Lower leg skin (tissue), 4 donors: ENCODE measurements around the gene CCNB2. TPM values are rescaled to one million over a fixed set of nuclear protein-coding genes. Genes with fewer than 3 reads are reported as not detected.

Experiments used
- DNase-seq, 2 donors: peaks; one replicate each; pipeline ENCODE4 v3.0.0-alpha.2; 2019; ENCODE audit warnings: low spot score in 2 of 2
- H3K4me3 ChIP-seq: fragments of 200-600 bp; sonication (generic); 2 replicates; pipeline ENCODE4 v1.5.1; 2017; ENCODE audit warnings: mild to moderate bottlenecking, low read depth; ENCODE audit not compliant: poor library complexity, severe bottlenecking
- POLR2A ChIP-seq, 2 donors: fragments of 450-650 bp; IDR thresholded peaks; one replicate each; pipeline ENCODE4 v1.6.1; 2016 to 2017; ENCODE audit warnings: antibody characterized with exemption in 2 of 2, mild to moderate bottlenecking in 1 of 2, moderate library complexity in 1 of 2
- WGBS, 2 donors: methylation state at CpG; one replicate each; pipeline ENCODE4 v1.1.5; 2018; 5-methylcytosine and 5-hydroxymethylcytosine counted together
- intact Hi-C: fragments of 100-400 bp; cut with DNase I; formaldehyde crosslinking; loops from one replicate; pipeline ENCODE4 v1.15.0; 2023; ENCODE audit warnings: low total_unique reads
- total RNA-seq, 4 donors: library from RNA; depleted of rRNA; stranded (reverse); fragments of >200 nt; gene quantifications; one replicate each; pipeline ENCODE4 v1.1.0, GENCODE V29; 2016
- TF ChIP-seq, protein P1 (sequence below), 3 donors: fragments of 450-650 bp; IDR thresholded peaks; one replicate each; pipeline ENCODE4 v1.5.1; 2016; ENCODE audit warnings: antibody characterized with exemption in 3 of 3, mild to moderate bottlenecking in 3 of 3, moderate library complexity in 2 of 3

CCNB2 gene
- total RNA-seq, 4 donors from 2014 or later, result 3.3 to 7.6 (median 4.5) TPM

DNA sequence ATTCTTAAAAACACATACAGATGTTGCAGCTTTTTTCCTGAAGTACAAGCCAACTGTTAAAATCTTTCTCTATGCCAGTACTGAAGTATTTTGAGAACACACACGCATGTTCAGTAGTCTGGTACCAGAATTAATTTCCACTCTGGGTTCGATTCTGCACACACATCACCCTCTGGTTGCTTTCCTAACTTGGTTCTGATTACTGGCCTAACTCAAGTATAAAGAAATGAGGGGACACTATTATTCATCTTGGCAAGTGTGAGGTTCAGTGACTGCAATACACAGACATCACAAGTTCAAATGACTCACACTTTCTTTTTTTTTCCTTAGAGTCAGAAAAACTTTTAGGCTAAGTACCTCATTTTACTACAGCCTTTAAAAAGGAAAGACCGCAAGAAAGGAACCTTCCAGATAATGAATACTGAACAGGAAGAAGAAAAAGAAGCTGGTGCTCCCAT lies 64.3 kb downstream of the CCNB2 start:
- no peak overlapping the region for H3K4me3 ChIP-seq
- no peak for TF ChIP-seq POLR2A (IDR thresholded peaks at IDR 0.05)
- TF ChIP-seq, protein P1, sequence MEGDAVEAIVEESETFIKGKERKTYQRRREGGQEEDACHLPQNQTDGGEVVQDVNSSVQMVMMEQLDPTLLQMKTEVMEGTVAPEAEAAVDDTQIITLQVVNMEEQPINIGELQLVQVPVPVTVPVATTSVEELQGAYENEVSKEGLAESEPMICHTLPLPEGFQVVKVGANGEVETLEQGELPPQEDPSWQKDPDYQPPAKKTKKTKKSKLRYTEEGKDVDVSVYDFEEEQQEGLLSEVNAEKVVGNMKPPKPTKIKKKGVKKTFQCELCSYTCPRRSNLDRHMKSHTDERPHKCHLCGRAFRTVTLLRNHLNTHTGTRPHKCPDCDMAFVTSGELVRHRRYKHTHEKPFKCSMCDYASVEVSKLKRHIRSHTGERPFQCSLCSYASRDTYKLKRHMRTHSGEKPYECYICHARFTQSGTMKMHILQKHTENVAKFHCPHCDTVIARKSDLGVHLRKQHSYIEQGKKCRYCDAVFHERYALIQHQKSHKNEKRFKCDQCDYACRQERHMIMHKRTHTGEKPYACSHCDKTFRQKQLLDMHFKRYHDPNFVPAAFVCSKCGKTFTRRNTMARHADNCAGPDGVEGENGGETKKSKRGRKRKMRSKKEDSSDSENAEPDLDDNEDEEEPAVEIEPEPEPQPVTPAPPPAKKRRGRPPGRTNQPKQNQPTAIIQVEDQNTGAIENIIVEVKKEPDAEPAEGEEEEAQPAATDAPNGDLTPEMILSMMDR (IDR thresholded peaks at IDR 0.05), result no peak
- intact Hi-C loops, result no loop called here
- WGBS, 2 donors, result 50 to 52% methylated on average over 3 of the region's 3 CpGs
- DNase-seq, result no peak

DNA sequence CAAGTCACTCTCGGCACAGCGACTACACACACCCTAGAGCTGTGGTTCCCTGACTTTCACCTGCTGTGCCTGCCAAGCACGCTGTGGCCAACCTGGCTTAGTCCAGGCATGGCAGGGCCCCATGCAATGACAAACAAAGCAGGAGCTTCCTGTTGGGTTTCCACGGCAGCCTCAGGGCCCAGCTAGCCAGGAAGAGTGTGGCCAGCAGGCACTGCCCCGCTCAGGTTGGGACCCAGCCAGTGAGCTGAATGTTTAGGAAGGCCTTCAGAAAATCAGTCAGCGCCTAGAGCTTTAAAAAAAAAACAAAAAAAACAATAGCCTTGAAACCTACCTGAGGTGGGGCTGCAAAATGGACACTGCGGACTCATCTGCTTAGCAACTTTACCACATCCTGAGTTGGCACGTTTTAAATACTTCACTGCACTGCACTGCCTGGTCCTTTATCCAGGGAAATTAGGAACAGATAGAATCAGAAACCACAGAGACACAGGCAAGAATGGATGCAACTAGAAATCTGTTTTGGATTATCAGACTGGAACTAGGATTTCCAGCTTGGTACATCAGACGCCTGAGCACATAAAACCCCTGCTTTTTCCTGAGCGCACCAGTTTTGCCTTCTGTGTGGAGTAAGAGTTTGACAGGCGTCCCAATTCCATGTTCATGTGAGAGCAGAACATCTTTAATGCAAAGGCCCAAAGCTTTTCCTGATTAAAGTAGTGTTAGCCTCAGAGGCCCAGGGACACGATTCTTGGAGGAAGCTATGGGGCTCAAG lies 65.5 kb downstream of the CCNB2 start:
- no peak overlapping the region for H3K4me3 ChIP-seq
- 41 to 47% methylated on average over 12 of the region's 12 CpGs for WGBS, 2 donors
- no peak for TF ChIP-seq POLR2A (IDR thresholded peaks at IDR 0.05)
- TF ChIP-seq, protein P1 (IDR thresholded peaks at IDR 0.05), result no peak
- intact Hi-C loops, result no loop called here
- DNase-seq, result peak; percentile 60 to 90

DNA sequence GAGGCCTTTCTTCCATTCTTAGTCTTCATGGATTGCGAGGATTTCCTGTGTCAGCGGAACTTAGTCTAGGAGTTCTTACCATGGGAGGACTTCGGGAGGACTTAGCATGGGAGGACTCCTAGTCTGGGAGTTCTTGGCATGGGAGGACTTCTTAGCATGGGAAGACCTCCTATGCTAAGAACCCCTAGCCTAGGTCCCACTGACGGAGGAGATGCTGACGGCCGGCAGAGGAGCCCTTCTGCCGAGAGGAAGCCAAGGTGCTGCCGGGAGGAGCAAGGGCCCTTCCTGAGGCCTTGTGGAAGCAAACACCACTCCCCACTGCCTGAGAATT lies 66.1 kb downstream of the CCNB2 start:
- no peak for DNase-seq
- WGBS, 2 donors, result 92 to 94% methylated on average over 8 of the region's 8 CpGs
- TF ChIP-seq POLR2A (IDR thresholded peaks at IDR 0.05), result no peak
- TF ChIP-seq, protein P1 (IDR thresholded peaks at IDR 0.05), result no peak
- intact Hi-C loops, result no loop called here
- H3K4me3 ChIP-seq, result no peak overlapping the region

DNA sequence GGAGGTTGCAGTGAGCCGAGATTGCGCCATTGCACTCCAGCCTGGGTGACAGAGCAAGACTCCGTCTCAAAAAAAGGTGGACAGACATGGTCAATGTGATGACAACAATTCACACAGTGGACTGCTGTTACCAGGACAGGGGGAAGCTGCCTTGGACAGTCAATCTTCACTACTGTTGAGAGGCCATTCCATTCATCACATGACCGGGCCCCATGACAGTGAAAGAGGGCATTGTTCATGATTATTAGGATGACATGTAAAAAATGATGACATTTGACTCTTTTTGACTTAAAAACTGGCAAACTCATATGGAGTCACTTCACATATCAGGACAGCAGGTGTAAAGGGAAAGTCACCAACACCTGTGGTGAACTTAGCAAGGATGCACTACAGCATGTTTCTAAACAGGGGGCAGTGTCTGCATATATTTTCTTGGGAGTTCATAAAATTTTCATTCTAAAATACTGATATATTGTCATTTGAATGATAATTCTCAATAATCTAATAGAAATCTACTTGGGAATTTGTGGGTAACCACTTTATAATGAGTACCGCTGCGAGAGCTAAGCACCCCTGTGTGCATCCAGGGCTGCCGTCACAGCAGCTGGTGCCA lies 67.4 kb downstream of the CCNB2 start:
- intact Hi-C loops, result no loop called here
- TF ChIP-seq, protein P1 (IDR thresholded peaks at IDR 0.05), result no peak
- TF ChIP-seq POLR2A (IDR thresholded peaks at IDR 0.05), result no peak
- DNase-seq, result no peak
- no peak overlapping the region for H3K4me3 ChIP-seq
- 96% methylated on average over 7 of the region's 7 CpGs for WGBS, 2 donors

DNA sequence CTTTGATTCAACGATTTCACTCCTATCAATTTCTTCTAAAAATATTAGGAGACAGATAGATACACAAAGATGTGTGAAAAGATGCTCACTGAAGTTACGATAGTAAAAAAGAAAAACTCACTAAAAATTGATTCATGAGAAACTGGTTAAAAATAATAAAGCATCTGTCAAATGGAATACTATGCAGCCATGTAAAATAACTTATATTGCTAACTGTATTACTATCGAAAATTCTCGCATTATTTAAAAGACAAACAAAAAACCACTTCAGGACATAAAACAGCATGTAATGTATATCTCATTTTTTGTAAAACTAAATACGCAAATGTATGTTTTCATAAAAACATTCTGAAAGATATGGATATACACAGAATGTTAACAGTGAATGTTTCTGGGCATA lies 68.2 kb downstream of the CCNB2 start:
- no peak overlapping the region for H3K4me3 ChIP-seq
- 96 to 97% methylated on average over 5 of the region's 5 CpGs for WGBS, 2 donors
- intact Hi-C loops, result no loop called here
- TF ChIP-seq, protein P1 (IDR thresholded peaks at IDR 0.05), result no peak
- no peak for TF ChIP-seq POLR2A (IDR thresholded peaks at IDR 0.05)
- DNase-seq, result no peak
